Left colon (tissue), 2 donors: ENCODE data around the gene RAB44. TPM values are rescaled to one million over a fixed set of nuclear protein-coding genes. Genes with fewer than 3 reads are reported as not detected.
"Not testable (repeated sequence)": the region's sequence is repeated elsewhere in the genome, so short reads cannot be mapped to it uniquely, and the experiment has no call there.

ENCODE experiments used
- ATAC-seq: fragments of 200-7000 bp; cut with Tn5 transposase; one replicate; pipeline ENCODE4 v1.9.1; 2020; ENCODE audit warnings: mild to moderate bottlenecking, moderate library complexity
- DNase-seq, 2 donors: peaks; one replicate each; pipeline ENCODE4 v3.0.0-alpha.2; 2020
- intact Hi-C, 2 donors: fragments of 100-400 bp; cut with DNase I in 1 of 2; cut with micrococcal nuclease in 1 of 2; formaldehyde crosslinking; loops; one replicate each; pipeline versions ENCODE4 v1.11.2 to v1.14.0; 2022; cut with DNase I, micrococcal nuclease
- total RNA-seq, 2 donors: library from RNA; stranded (reverse); fragmentation: NEBNext Ultra II Directional; extraction: Animal tissue kit (Norgen Biotek cat#: 25700); gene quantifications; one replicate each; pipeline ENCODE4 v1.2.1, GENCODE V29; 2021
- donor health status: DM: no; HTN: no; CAD: no.
- donor health status: DM: yes; HTN: yes; CAD: no.

Gene RAB44
- total RNA-seq, 2 donors from 2014 or later = 0.09 to 0.42 TPM

DNA sequence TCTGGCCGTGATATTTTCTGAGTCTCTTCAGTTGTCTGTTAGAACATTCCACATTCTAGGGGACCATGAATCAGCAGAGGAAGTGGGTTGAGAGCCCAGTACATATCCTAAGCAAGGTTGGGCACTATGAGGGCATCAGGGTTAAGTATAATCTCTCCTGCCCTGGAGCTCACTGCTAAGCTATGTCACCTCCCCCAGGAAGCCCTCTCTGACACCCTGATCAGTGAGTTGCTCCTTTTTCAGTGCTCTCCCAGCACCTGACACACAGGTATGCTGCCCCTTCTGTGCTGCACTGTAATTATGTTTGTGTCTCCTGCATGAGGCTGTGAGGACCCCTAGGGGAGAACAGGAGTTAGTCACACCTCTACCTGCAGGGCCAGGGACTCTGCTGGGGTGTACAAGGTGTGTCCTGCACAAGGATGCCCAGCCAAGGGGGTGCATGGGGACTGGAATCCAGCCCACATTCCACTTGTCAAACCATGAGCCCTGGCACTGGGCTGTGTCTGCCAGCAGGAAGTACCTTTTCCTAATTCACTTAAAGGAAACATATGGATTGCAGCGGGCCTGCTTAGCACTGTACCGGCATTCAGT lies 3.9 kb downstream of the RAB44 start:
- intact Hi-C loops = no loop called here
- DNase-seq (no peak), ATAC-seq (peak; percentile 55)

DNA sequence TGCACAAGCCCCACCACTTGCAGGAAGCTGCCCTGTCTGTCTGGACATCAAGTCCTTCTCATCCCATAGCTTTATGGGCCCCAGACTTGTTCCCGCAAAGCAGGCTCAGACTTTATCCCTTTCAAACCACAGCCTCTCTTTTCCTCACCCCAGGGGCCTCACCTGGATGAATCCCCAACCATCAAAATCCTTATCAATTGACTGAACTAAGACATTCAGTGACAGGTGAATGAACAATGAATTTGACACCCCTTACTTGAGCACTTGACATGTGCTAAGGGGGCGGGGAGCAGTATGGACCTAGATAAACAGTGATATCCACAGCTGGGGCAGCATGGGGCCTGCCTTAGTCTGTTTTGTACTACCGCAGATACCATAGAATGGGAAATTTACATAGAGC lies 5.0 kb downstream of the RAB44 start:
- no peak for ATAC-seq
- DNase-seq = no peak
- intact Hi-C loops = no loop called here

DNA sequence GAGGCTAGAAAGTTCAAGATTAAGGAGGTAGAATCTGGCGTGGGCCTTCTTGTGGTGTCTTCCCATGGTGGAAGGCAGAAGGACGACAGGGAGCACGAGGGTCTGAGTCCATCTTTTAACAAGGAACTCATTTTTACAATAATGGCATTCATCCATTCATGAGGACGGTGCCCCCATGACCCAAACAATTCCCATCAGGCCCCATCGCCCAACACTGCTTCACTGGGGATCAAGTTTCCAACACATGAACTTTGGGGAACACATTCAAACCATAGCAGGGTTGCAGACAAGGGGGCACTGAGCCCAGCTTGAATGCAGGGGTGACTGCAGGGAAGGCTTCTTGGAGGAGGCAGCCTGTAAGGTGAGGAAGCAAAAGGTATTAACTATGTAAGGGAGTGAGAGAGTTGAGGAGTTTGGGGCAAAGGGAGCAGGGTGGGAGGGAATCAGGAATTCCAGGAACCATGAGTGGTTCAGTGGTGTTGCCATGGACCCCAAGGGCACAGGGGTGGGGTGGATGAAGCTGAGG lies 5.5 kb downstream of the RAB44 start:
- intact Hi-C loops = no loop called here
- no peak for ATAC-seq
- DNase-seq = no peak

DNA sequence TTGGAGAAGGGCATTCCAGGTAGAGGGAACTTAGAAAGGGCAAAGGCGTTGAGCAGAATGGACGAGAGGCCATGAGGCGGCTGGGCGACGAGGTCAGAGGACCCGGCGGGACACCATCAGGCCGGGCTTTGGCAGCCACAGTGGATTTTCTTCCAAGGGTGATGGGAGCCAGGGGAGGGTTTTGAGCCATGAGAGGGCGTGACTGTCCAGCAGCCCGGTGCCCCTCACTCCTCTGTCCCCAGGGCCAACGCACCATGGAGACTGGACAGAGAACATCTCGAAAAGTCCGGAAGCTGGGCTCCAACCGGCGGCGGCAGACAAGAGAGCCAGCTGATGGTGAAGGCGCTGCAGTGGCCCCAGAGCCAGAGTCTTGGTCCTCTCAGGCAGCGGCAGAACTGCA lies 6.4 kb downstream of the RAB44 start:
- ATAC-seq = no peak
- intact Hi-C loops = no loop called here
- no peak for DNase-seq

DNA sequence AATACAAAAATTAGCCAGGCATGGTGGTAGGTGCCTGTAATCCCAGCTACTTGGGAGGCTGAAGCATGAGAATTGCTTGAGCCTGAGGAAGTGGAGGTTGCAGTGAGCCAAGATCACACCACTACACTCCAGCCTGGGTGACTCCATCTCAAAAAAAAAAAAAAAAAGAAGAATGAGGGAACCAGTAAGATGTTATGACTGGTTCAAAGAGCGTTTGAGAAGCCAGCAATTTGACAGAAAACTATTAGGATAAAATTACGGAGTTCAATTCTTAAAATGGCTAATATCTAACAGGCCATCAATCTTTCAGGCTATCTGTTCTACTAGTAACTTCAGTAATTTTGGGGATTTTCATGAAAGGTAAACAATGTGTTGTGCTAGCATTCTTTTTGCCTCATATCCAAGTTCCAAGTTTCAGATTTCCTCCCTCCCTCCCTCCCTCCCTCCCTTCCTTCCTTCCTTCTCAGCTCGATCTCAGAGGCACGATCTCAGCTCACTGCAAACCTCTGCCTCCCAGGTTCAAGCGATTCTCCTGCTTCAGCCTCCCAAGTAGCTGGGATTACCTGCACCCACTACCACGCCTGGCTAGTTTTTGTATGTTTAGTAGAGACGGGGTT lies 7.4 kb downstream of the RAB44 start:
- intact Hi-C loops = not testable (repeated sequence)

DNA sequence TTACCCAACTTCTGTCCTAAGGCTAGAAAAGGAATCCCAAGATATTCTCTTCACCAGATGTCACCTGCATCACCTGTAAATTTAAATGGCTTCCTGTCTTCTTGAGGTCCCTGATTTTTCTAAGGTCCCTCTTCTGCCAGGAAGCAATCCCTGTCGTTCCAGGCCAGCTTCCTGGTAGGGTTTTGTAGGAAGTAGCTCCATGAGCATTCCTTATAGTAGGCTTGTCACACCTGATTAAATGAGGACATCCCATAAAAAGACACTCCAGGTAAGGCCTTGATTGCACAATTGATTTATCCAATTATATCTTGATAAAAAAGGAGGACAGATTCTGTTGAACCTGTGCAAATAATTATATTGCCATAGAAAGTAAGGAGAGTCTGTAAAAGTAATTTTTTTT lies 8.7 kb downstream of the RAB44 start:
- peak; percentile 86 for ATAC-seq
- intact Hi-C loops = no loop called here

More for the DNA sequence above, 7.4 kb downstream of the RAB44 start:
- not testable (repeated sequence) for ATAC-seq, DNase-seq

DNA sequence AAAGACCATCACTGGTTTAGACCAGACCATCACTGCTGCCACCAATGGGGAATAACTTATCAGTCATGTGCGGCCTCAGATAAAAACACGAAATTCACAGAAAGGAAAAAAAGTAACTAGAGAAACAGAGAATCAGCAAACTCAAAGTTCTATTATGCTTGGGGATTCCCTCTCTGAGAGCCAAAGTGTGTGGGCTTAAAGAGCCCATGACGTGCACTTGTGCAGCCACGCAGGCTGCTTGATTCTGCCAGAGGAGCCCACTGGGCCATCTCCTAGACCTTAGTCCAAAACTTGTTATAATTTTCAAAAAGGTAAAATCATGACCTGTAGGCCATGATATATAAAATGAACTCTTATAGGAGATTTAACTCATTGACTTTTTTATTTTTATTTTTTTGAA lies 15.2 kb downstream of the RAB44 start:
- ATAC-seq (no peak), DNase-seq (no peak)
- intact Hi-C loops = no loop called here

More for the DNA sequence above, 8.7 kb downstream of the RAB44 start:
- DNase-seq = no peak

DNA sequence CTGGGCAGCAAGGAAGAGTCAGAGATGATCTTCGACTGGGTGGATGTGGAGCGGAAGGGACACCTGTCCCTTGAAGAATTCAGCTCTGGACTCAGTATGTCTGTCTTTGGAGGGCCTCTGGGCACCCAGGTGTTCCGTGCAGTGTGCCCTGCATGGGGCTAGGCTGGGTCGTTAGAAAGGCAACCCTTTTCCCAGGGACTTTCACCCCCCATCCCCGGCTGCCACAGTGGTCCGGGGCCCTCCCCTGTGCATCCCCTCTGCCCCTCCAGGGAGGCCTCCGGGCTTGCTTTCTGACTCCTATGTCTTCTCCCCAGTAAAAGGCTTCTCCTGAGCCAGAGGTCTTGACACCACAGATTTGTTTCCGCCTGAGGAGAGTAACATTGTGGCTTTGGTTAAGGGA lies 16.2 kb downstream of the RAB44 start:
- DNase-seq (no peak), ATAC-seq (no peak)
- intact Hi-C loops = no loop called here

DNA sequence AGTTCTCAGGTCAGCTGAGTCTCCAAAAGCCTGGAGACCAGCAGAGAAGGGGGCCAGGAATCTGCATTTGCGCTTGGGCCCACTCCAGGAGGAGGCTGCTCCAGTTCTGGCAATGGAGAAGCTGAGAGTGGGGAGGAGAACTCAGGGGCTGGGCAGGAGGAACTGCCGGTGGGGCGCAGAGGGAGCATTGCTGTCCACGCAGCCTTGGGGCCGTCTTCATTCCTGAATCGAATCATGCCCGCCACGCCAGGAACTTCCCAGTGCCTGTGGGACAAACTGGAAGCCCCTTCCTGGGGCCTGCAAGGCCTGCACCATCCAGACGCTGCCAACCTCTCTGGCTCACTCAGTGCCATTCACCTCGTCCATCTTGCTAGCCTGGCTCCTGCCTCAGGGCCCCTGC lies 16.9 kb downstream of the RAB44 start:
- no peak for ATAC-seq
- DNase-seq = no peak
- intact Hi-C loops = no loop called here

DNA sequence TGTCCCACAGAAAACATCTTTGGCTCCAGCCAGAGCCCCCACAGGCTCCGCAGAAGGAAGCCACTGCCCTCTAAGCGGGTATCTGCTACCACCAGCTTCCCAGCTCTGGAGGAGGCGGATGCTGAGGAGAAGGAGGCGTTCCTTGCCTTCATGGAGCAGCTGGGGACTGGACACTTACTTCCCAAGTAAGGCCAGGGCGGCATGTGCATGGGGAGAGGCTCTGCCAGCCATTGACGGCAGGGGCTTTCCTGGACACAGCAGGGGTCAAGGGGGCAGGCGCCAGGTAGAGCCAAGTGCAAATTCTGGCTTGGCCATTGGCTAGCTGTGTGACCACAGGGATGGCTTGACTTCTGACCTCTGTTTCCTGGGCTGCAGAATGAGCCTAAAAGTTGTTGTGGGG lies 17.8 kb downstream of the RAB44 start:
- intact Hi-C loops = no loop called here
- no peak for DNase-seq
- ATAC-seq = no peak

DNA sequence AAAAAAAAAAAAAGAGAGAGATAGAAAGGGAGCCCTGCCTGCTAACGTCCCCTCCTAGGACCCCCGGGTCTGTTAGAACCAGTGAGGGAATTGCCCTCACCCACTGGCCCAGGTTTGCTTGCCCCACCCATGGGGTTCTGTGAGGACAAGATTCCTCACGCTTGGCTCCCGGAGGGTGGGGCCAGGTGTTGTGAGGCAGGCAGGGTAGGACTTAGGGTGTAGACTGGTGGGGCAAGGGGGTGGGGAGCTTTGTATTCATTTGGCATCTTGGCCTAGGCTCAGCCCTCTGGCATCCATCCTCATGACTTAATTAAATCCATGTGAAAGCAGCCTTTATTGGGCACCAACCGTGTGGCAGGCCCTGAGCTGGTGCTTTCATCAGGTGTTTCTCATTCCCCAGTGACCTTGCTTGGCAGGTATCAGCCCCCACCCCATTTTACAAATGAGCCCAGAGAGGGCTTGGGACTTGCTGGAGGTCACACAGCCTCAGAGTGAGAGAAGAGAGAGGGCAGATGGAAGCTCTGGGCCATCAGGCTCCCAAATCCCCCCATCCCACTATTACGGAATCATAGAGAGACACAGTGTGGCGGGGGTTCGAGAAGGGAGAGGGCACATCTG lies 19.0 kb downstream of the RAB44 start:
- ATAC-seq = peak; percentile 89
- intact Hi-C loops = no loop called here
- DNase-seq = peak; percentile 63 to 66

DNA sequence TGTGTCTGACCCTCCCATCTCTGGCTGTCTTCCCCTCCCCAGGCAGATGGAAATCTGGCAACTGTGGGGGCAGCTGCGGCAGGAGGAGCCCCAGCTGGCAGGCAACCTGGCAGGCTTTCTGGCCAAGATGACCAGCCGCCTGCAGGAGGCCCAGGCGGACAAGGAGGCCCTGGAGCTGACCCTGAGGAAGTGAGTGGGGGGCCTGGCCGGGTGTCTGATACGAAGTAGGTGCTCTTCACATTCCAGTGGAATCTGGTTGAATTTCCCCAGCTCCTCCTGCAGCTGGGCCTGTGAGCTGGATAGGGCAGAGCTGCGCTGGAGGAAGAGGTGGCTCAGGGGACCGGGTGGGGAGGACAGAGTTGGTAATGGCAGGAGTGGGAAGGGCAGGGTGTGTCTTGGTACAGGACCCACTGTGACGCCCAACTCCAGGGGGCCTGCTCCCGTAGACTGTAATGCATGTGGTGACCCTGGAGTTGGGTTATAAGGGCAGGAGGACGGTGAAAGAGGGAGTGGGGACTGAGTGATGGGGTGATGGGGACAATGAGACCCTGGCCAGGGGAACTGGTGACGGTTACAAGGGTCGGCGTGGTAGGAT lies 19.7 kb downstream of the RAB44 start:
- DNase-seq (no peak), ATAC-seq (no peak)
- intact Hi-C loops = no loop called here

DNA sequence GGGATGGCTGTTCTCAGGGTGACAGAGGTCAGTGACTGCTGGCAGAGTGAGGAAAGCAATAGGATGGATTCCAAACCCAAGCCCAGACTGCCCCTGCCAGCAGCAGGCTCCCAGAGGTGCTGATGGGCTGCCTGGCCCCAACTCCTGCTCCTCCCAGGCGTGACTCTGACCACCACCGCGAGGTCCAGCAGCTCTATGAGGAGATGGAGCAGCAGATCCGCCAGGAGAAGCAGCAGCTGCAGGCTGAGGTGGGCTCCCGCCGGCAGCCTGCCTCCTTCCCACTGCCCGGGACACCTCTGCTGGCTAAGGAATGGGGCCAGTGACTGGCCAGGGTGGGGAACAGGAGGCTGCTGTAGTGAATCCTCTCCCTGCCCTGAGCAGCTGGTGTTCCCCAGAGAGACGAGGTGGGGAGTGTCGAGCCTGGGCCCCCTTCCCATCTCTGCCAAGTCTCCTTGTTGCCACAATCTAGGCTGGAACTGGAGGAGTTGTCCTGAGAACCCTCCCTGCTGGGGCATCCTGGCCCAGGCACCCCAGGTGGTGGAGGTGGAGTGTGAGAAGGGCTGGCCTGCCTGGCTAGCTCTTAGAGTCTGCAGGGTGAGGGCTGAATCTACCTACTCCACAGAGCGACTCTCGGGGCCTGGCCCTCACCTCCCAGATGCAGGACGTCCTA lies 20.4 kb downstream of the RAB44 start:
- intact Hi-C loops = no loop called here
- DNase-seq (no peak), ATAC-seq (no peak)

DNA sequence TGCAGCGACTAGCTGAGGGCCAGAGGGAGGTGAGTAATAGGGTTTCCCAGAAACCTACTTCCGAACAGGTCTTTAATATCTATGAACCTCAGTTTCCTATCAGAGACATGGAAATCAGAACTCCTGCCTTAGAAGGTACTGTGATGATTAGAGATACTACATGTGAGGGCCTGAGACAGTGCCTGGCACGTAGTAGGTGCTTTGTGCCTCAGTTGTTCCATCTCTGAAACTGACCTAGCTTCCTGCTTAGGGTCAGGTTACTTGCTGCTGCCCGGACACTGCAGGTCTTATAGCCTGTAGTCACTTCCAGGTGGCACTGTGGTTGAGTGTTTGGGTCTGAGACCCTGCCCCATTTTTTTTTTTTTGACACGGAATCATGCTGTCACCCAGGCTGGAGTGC lies 20.9 kb downstream of the RAB44 start:
- intact Hi-C loops = no loop called here
- no peak for ATAC-seq
- no peak for DNase-seq

DNA sequence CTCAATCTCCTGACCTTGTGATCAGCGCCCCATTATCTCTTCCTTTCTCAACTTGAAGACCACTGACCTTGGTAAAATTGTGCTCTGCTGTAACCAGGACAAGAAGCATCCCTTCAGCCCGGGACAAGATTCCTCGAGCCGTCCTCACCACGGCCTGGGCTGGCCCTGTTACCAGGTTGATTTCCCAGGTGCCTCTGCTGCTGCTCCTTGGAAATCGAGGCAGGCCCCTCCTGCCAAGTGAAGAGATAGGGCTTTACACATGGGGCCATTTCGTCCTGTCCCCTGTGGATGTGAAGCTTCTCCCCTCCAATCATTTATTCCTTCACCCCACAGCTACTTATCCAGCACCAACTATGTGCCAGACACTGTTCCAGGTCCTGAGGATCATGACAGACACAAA lies 21.5 kb downstream of the RAB44 start:
- DNase-seq (no peak), ATAC-seq (no peak)
- intact Hi-C loops = no loop called here

DNA sequence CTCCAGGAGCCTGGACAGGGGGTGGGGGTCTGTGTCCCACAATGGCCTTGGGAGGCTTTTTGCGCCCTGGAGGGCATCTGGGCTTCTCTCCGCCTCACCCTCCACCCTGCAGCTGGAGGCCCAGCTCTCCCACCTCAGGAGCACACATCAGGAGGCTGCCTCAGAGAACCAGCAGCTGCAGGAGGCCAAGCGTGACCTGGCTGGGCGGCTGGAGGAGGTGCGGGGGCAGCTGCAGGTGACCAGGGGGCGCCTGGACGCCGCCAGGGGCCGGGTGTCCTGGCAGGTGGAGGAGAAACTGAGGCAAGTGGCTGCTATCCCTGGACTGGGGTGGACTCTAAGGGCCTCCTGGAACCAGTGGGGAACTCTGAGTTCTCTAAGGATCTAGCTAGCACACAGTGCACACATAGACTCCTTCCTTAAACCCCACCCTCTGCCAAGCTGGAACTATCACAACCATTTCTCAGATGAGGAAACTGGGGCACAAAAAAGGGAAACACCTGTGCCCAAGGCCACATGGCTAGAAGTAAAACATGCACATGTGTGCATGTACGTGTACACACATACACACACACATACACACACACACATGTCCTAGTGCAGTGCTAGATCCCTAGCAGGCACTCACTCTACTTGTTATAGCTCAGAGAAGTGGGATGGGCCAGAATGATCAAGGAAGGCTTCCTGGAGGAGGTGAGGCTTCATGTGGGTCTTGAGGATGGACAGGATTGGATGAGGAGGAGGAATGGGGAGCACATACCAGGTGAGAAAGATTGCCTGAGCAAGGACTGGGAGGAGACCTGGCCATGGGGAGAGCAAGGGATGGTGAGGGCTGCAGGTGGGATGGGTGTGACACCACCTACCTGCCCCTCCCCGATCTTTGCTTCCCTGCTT lies 22.9 kb downstream of the RAB44 start:
- ATAC-seq (no peak), DNase-seq (no peak)
- intact Hi-C loops = no loop called here

DNA sequence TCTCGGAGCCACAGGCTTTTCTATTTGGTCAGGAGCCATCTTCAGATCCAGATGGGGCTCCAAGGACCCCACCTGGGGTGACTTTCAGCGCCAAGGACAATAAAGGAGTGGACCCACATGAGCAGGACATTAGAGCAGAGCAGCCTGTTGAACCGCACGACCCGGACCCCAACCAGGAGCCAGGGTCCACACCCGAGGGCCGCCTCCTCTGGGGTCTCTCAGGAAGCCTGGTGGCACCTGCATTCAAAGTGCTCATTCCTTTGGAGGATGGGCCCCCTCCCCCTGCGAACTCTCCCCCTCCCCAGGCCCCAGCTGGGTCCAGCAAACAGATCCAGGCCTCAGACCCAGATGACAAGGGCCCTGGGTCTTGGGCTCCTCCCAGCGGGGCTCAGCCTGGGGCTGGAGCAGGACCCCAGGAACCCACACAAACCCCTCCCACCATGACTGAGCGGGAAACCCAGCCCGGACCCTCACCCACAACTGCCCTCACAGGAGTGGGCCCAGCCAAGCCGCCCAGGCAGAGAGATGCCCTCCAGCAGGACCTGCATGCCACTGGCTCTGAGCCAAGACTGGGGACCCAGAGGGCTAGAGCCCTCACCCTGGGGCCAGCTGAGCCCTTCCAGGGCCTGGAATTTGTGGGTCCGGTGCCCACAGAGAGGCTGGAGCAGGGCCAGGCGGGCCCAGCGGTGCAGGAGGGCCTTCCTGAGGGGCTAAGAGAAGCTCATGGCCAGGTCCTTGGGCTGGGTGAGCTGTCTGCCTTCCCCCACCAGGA lies 23.9 kb downstream of the RAB44 start:
- intact Hi-C loops = no loop called here
- ATAC-seq = no peak
- no peak for DNase-seq

DNA sequence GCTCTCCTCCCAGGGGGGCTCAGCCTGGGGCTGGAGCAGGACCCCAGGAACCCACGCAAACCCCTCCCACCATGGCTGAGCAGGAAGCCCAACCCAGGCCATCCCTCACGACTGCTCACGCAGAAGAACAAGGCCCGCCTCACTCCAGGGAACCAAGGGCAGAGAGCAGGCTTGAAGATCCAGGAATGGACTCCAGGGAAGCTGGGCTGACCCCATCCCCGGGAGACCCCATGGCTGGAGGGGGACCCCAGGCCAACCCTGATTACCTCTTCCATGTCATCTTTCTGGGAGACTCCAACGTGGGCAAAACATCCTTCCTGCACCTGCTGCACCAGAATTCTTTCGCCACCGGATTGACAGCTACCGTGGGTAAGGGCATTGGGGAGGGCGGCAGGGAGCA lies 24.7 kb downstream of the RAB44 start:
- no peak for DNase-seq
- intact Hi-C loops = no loop called here
- ATAC-seq = no peak
